ENCODE measurements around the gene NQO1.

Gene NQO1

DNA sequence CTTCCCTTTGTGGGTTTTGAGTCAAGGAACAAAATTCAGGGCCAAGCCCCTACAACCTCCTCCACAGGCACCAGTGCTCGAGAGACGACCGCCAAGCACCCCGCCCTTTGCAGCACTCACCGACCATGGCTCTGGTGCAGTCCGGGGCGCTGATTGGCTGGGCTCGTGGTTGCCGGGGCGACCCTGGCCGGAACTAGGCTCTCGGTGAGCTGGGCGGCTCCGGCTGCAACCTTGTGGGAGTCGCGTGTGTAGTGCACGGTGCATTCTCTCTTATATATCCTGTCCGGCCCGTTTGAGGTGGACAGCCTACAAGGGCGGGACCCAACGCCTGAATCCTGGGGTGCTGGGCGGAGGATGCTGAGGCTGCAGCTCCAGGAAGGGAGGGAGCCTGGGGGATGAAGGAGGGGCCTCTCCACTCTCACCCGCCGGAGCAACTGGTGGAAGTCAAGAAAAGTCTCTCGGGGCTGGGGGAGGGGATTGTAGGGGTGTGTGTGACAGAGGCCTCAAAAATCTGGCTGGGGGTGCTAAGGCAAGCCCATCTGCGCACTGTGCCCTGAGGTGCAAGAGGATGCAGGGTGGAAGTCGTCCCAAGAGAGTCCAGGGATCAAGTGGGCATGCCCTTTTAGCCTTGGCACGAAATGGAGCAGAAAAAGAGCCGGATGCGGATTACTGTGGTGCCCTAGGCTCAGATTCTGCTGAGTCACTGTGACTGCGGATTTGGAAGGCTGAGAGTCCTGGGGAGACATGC lies at the start of gene NQO1:
Gene NQO1, minus strand, starts transcription at position 248 of the 748 bp plus-strand sequence. Its CDS starts 121 bp downstream, at position 127.
- TF ChIP-seq, protein P1, sequence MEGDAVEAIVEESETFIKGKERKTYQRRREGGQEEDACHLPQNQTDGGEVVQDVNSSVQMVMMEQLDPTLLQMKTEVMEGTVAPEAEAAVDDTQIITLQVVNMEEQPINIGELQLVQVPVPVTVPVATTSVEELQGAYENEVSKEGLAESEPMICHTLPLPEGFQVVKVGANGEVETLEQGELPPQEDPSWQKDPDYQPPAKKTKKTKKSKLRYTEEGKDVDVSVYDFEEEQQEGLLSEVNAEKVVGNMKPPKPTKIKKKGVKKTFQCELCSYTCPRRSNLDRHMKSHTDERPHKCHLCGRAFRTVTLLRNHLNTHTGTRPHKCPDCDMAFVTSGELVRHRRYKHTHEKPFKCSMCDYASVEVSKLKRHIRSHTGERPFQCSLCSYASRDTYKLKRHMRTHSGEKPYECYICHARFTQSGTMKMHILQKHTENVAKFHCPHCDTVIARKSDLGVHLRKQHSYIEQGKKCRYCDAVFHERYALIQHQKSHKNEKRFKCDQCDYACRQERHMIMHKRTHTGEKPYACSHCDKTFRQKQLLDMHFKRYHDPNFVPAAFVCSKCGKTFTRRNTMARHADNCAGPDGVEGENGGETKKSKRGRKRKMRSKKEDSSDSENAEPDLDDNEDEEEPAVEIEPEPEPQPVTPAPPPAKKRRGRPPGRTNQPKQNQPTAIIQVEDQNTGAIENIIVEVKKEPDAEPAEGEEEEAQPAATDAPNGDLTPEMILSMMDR (IDR thresholded peaks at IDR 0.05; ENCODE audit: extremely low read depth, insufficient read depth, missing control alignments) = no peak
- in situ Hi-C loops (cut with MboI; ENCODE audit: low pct_unique_long_range_greater_than_20kb, low sequenced_read_pairs, unreplicated experiment) = no loop called here
- peak; percentile 94 for DNase-seq (ENCODE audit: low spot score)

DNA sequence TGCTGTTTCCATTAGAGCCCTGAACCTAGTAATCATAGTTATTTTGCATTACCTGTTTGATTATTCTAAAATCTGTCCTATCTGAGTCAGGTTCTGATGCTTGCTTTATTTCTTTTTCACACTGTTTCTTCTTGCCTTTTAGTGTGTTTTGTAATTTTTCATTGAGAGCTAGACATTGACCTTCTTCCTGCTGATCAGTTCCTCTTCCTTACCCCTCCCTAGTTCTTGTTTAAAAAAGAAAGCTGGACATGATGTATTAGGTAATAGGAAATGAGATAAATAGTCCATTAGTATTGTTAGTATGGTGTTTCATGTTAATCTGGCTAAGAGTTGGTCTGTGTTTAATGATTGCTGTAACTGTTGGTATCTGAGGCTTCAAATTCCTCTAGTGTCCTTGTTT lies 49.2 kb upstream of the NQO1 start:
- in situ Hi-C loops (cut with MboI; ENCODE audit: low pct_unique_long_range_greater_than_20kb, low sequenced_read_pairs, unreplicated experiment) = no loop called here
- TF ChIP-seq, protein P1 (IDR thresholded peaks at IDR 0.05; ENCODE audit: extremely low read depth, insufficient read depth, missing control alignments) = no peak
- DNase-seq (ENCODE audit: low spot score) = no peak

GRCh38 chr16:69773260-69773947 lies 47.0 kb upstream of the NQO1 start:
- TF ChIP-seq, protein P1 (IDR thresholded peaks at IDR 0.05; ENCODE audit: extremely low read depth, insufficient read depth, missing control alignments) = no peak
- no peak for DNase-seq (ENCODE audit: low spot score)
- in situ Hi-C loops (cut with MboI; ENCODE audit: low pct_unique_long_range_greater_than_20kb, low sequenced_read_pairs, unreplicated experiment) = no loop called here

GRCh38 chr16:69771651-69771967 lies 45.2 kb upstream of the NQO1 start:
- in situ Hi-C loops (cut with MboI; ENCODE audit: low pct_unique_long_range_greater_than_20kb, low sequenced_read_pairs, unreplicated experiment) = no loop called here
- no peak for DNase-seq (ENCODE audit: low spot score)
- TF ChIP-seq, protein P1 (IDR thresholded peaks at IDR 0.05; ENCODE audit: extremely low read depth, insufficient read depth, missing control alignments) = no peak

GRCh38 chr16:69769404-69769803 lies 43.0 kb upstream of the NQO1 start:
- in situ Hi-C loops (cut with MboI; ENCODE audit: low pct_unique_long_range_greater_than_20kb, low sequenced_read_pairs, unreplicated experiment) = no loop called here
- TF ChIP-seq, protein P1 (IDR thresholded peaks at IDR 0.05; ENCODE audit: extremely low read depth, insufficient read depth, missing control alignments) = no peak
- DNase-seq (ENCODE audit: low spot score) = no peak

GRCh38 chr16:69768666-69769065 lies 42.3 kb upstream of the NQO1 start:
- TF ChIP-seq, protein P1 (IDR thresholded peaks at IDR 0.05; ENCODE audit: extremely low read depth, insufficient read depth, missing control alignments) = no peak
- DNase-seq (ENCODE audit: low spot score) = no peak
- in situ Hi-C loops (cut with MboI; ENCODE audit: low pct_unique_long_range_greater_than_20kb, low sequenced_read_pairs, unreplicated experiment) = no loop called here

All from GM13977 (cell line).